H1 (cell line): ENCODE measurements around the gene USH2A. TPM values are rescaled to one million over a fixed set of nuclear protein-coding genes. Genes with fewer than 3 reads are reported as not detected.

Source experiments
- CTCF ChIA-PET: fragments of 300-600 bp; sonication (Branson Sonifier 250); formaldehyde crosslinking; loops from one replicate; lab custom pipeline; 2021; ENCODE audit not compliant: partially characterized antibody; lab: Charles Lee
- POLR2A ChIA-PET: fragments of 300-600 bp; sonication (Branson Sonifier 250); formaldehyde crosslinking; loops from one replicate; lab custom pipeline; 2021; ENCODE audit warnings: inconsistent platforms; ENCODE audit not compliant: partially characterized antibody; lab: Charles Lee
- DNase-seq, 2 experiments: peaks; one replicate each; pipeline versions ENCODE4 v3.0.0 to v3.0.0-alpha.2; 2010 to 2022; ENCODE audit warnings: low spot score in 2 of 2, low read depth in 1 of 2, mixed read lengths in 1 of 2
- FAIRE-seq: peaks from 2 replicates; lab custom pipeline; 2011; peaks lifted over from hg19 to GRCh38; lab: Jason Lieb, UNC
- H2AFZ ChIP-seq: 2 replicates; pipeline ENCODE4 v1.8.1; 2012; ENCODE audit warnings: low read length, inconsistent platforms
- H2AK5ac ChIP-seq: 2 replicates; pipeline ENCODE4 v1.6.1; 2013; ENCODE audit warnings: low read depth, low read length
- H2BK120ac ChIP-seq: replicated peaks from 2 replicates; pipeline ENCODE3; 2013; ENCODE audit warnings: low read depth, low read length, inconsistent platforms
- H2BK12ac ChIP-seq: 2 replicates; pipeline ENCODE4 v1.6.1; 2013; ENCODE audit warnings: low read depth, low read length
- H2BK15ac ChIP-seq: 2 replicates; pipeline ENCODE4 v1.6.1; 2013; ENCODE audit warnings: low read length
- H2BK20ac ChIP-seq: 2 replicates; pipeline ENCODE4 v1.6.1; 2013; ENCODE audit warnings: low read length
- H2BK5ac ChIP-seq: 2 replicates; pipeline ENCODE4 v1.6.1; 2013; ENCODE audit warnings: low read depth, low read length
- H3K14ac ChIP-seq: 2 replicates; pipeline ENCODE4 v1.6.1; 2013; ENCODE audit warnings: inconsistent platforms; ENCODE audit not compliant: insufficient read length
- H3K18ac ChIP-seq: 2 replicates; pipeline ENCODE4 v1.6.1; 2013; ENCODE audit warnings: low read length; ENCODE audit errors: extremely low read depth
- H3K23ac ChIP-seq: 2 replicates; pipeline ENCODE4 v1.6.1; 2013; ENCODE audit warnings: inconsistent platforms; ENCODE audit not compliant: insufficient read length
- H3K23me2 ChIP-seq: 2 replicates; pipeline ENCODE4 v1.6.1; 2013; ENCODE audit warnings: low read depth, low read length
- H3K27ac ChIP-seq: 2 replicates; pipeline ENCODE4 v1.6.1; 2011; ENCODE audit warnings: low read depth, low read length, inconsistent platforms
- H3K27me3 ChIP-seq, 4 experiments: replicated peaks in 1 of 4; 1 replicate in 1 of 4; 2 replicates in 3 of 4; pipeline versions ENCODE4 v1.6.1 to v1.8.1; 2011 to 2013; ENCODE audit warnings: low read length in 3 of 4, mild to moderate bottlenecking in 3 of 4, inconsistent platforms in 2 of 4, mixed read lengths in 2 of 4, moderate library complexity in 1 of 4; ENCODE audit not compliant: control insufficient read depth in 3 of 4, insufficient read depth in 3 of 4; ENCODE audit errors: extremely low read depth in 1 of 4
- H3K36me3 ChIP-seq, 4 experiments: 2 replicates each; pipeline versions ENCODE4 v1.6.1 to v1.8.1; 2011 to 2013; ENCODE audit warnings: mild to moderate bottlenecking in 4 of 4, low read length in 3 of 4, moderate library complexity in 2 of 4, control low read depth in 1 of 4, inconsistent platforms in 1 of 4; ENCODE audit not compliant: insufficient read depth in 4 of 4, control insufficient read depth in 2 of 4
- H3K4ac ChIP-seq: replicated peaks from 2 replicates; pipeline ENCODE3; 2013; ENCODE audit warnings: low read length, low read depth, mixed read lengths, inconsistent platforms; ENCODE audit not compliant: insufficient read length
- H3K4me1 ChIP-seq, 4 experiments: replicated peaks in 1 of 4; 1 replicate in 1 of 4; 2 replicates in 3 of 4; pipeline versions ENCODE4 v1.6.1 to v1.8.1; 2011 to 2013; ENCODE audit warnings: low read length in 3 of 4, inconsistent platforms in 2 of 4, mixed read lengths in 1 of 4; ENCODE audit not compliant: insufficient read depth in 4 of 4, control insufficient read depth in 3 of 4
- H3K4me2 ChIP-seq, 2 experiments: 2 replicates each; pipeline versions ENCODE4 v1.6.1 to v1.8.1; 2011 to 2013; ENCODE audit warnings: low read depth in 2 of 2, low read length in 2 of 2, control low read depth in 1 of 2, inconsistent platforms in 1 of 2, mild to moderate bottlenecking in 1 of 2; ENCODE audit not compliant: insufficient read depth in 1 of 2
- H3K4me3 ChIP-seq, 4 experiments: fragments of 200-600, 300-600 bp in 1 of 4; sonication (generic), shearing (Covaris generic), sonication (Bioruptor Twin) in 1 of 4; 2 replicates each; pipeline versions ENCODE4 v1.5.1 to v1.8.1; 2011 to 2016; ENCODE audit warnings: low read length in 4 of 4, low read depth in 3 of 4, control low read depth in 2 of 4, inconsistent platforms in 2 of 4, mild to moderate bottlenecking in 2 of 4, mixed read lengths in 1 of 4, moderate library complexity in 1 of 4; ENCODE audit not compliant: insufficient read depth in 2 of 4; ENCODE audit errors: extremely low read depth in 1 of 4
- H3K56ac ChIP-seq: replicated peaks from 2 replicates; pipeline ENCODE3; 2013; ENCODE audit warnings: low read depth, mild to moderate bottlenecking, mixed read lengths, low read length, inconsistent platforms; ENCODE audit not compliant: insufficient read length
- H3K79me1 ChIP-seq: 2 replicates; pipeline ENCODE4 v1.6.1; 2013; ENCODE audit warnings: low read depth, low read length, control low read depth
- H3K79me2 ChIP-seq, 2 experiments: 2 replicates each; pipeline versions ENCODE4 v1.6.1 to v1.8.1; 2012 to 2013; ENCODE audit warnings: low read length in 2 of 2, mild to moderate bottlenecking in 2 of 2, inconsistent platforms in 1 of 2; ENCODE audit not compliant: insufficient read depth in 2 of 2, control insufficient read depth in 1 of 2
- H3K9ac ChIP-seq, 4 experiments: replicated peaks in 1 of 4; 1 replicate in 1 of 4; 2 replicates in 3 of 4; pipeline versions ENCODE4 v1.6.1 to v1.8.1; 2011 to 2013; ENCODE audit warnings: low read depth in 3 of 4, low read length in 3 of 4, control low read depth in 2 of 4, mild to moderate bottlenecking in 2 of 4, moderate library complexity in 2 of 4, inconsistent platforms in 1 of 4; ENCODE audit errors: extremely low read depth in 1 of 4
- H3K9me3 ChIP-seq, 2 experiments: 2 replicates each; pipeline versions ENCODE4 v1.6.1 to v1.8.1; 2012 to 2013; ENCODE audit warnings: mild to moderate bottlenecking in 2 of 2, moderate library complexity in 2 of 2, control low read depth in 1 of 2, inconsistent platforms in 1 of 2, low read depth in 1 of 2, low read length in 1 of 2, mixed read lengths in 1 of 2; ENCODE audit not compliant: insufficient read depth in 2 of 2
- H4K20me1 ChIP-seq, 2 experiments: replicated peaks in 1 of 2; 2 replicates each; pipeline versions ENCODE3 to v1.8.1; 2011 to 2013; ENCODE audit warnings: inconsistent platforms in 2 of 2, low read length in 2 of 2, mild to moderate bottlenecking in 1 of 2; ENCODE audit not compliant: insufficient read depth in 2 of 2, control insufficient read depth in 1 of 2
- H4K5ac ChIP-seq: 2 replicates; pipeline ENCODE4 v1.6.1; 2013; ENCODE audit warnings: low read length, low read depth, mixed read lengths, inconsistent platforms; ENCODE audit not compliant: insufficient read length
- H4K8ac ChIP-seq: 2 replicates; pipeline ENCODE4 v1.8.0; 2013; ENCODE audit warnings: mild to moderate bottlenecking, moderate library complexity, low read length, inconsistent platforms; ENCODE audit not compliant: insufficient read depth; ENCODE audit errors: extremely low read depth
- H4K91ac ChIP-seq: replicated peaks from 2 replicates; pipeline ENCODE3; 2013; ENCODE audit warnings: low read length, mixed read lengths, inconsistent platforms; ENCODE audit not compliant: insufficient read length
- ASH2L ChIP-seq: fragments of 200-600, 300-600 bp; sonication (generic); IDR thresholded peaks from one replicate; pipeline ENCODE4 v1.7.1; 2017; ENCODE audit warnings: low read length
- CBX8 ChIP-seq: fragments of 300-800, 300-1000 bp; sonication (generic); IDR thresholded peaks from 2 replicates; pipeline ENCODE4 v1.7.1; 2016; ENCODE audit warnings: low read depth, low read length, borderline replicate concordance
- CHD1 ChIP-seq: IDR thresholded peaks from 2 replicates; pipeline ENCODE4 v1.6.1; 2012; ENCODE audit warnings: low read depth, low read length, improper control_type of control experiment
- FOSL1 ChIP-seq: IDR thresholded peaks from 2 replicates; pipeline ENCODE4 v1.6.1; 2011; ENCODE audit warnings: mild to moderate bottlenecking, low read depth, low read length, moderate library complexity; ENCODE audit not compliant: insufficient read depth
- HDAC6 ChIP-seq: IDR thresholded peaks from one replicate; pipeline ENCODE4 v1.7.1; 2012; ENCODE audit warnings: low read depth, mild to moderate bottlenecking, inconsistent platforms, low read length, moderate library complexity
- JUND ChIP-seq: IDR thresholded peaks from 2 replicates; pipeline ENCODE4 v1.6.1; 2011; ENCODE audit warnings: mild to moderate bottlenecking, improper control_type of control experiment, low read length
- NRF1 ChIP-seq: IDR thresholded peaks from 2 replicates; pipeline ENCODE4 v1.6.1; 2011; ENCODE audit warnings: mild to moderate bottlenecking, low read depth, low read length, improper control_type of control experiment
- POLR2AphosphoS5 ChIP-seq: IDR thresholded peaks from 2 replicates; pipeline ENCODE4 v1.6.1; 2011; ENCODE audit warnings: low read depth, low read length
- RAD21 ChIP-seq, 2 experiments: IDR thresholded peaks in 1 of 2; conservative IDR thresholded peaks in 1 of 2; 2 replicates each; pipeline ENCODE4 v1.6.1; 2011; ENCODE audit warnings: low read depth in 2 of 2, low read length in 2 of 2, improper control_type of control experiment in 1 of 2, inconsistent platforms in 1 of 2, mild to moderate bottlenecking in 1 of 2, moderate library complexity in 1 of 2
- RBBP5 ChIP-seq: IDR thresholded peaks from 2 replicates; pipeline ENCODE4 v1.7.1; 2012; ENCODE audit warnings: low read depth, mild to moderate bottlenecking, inconsistent platforms, low read length, moderate library complexity, borderline replicate concordance
- SAP30 ChIP-seq: fragments of 300-600 bp; sonication (generic); IDR thresholded peaks from 2 replicates; pipeline ENCODE4 v1.7.1; 2012; ENCODE audit warnings: low read length, moderate library complexity, mild to moderate bottlenecking, inconsistent platforms; ENCODE audit not compliant: insufficient read depth, insufficient replicate concordance
- SP1 ChIP-seq: IDR thresholded peaks from 2 replicates; pipeline ENCODE4 v1.6.1; 2011; ENCODE audit warnings: low read depth, low read length
- SP4 ChIP-seq: IDR thresholded peaks from 2 replicates; pipeline ENCODE4 v1.6.1; 2012; ENCODE audit warnings: low read length, inconsistent platforms
- TCF12 ChIP-seq: IDR thresholded peaks from 2 replicates; pipeline ENCODE4 v1.6.1; 2011; ENCODE audit warnings: low read depth, mild to moderate bottlenecking, low read length
- WGBS, 2 experiments: shearing (Covaris generic) in 1 of 2; methylation state at CpG; one replicate each; pipeline versions ENCODE4 v1.1.6 to v1.1.7; 2013 to 2015; ENCODE audit warnings: low lambda C conversion rate in 2 of 2, mixed read lengths in 2 of 2, inconsistent platforms in 1 of 2, low coverage in 1 of 2, missing lambda C conversion rate in 1 of 2; ENCODE audit not compliant: insufficient replicate concordance in 2 of 2, insufficient coverage in 1 of 2, insufficient read length in 1 of 2; ENCODE audit errors: extremely low coverage in 1 of 2, missing lambda C conversion rate in 1 of 2; 5-methylcytosine and 5-hydroxymethylcytosine counted together
- polyA plus RNA-seq, 7 experiments: library from polyadenylated mRNA; depleted of rRNA in 3 of 7; stranded (reverse) in 5 of 7; unstranded in 2 of 7; fragments of >200 nt in 5 of 7; fragments of 200-250 nt in 2 of 7; gene quantifications; 1 replicate in 5 of 7; 2 replicates in 1 of 7; 4 replicates in 1 of 7; pipeline versions ENCODE4 v1.2.1 to v1.2.3, GENCODE V29; 2011 to 2013; ENCODE audit warnings: missing spikeins in 2 of 7, mixed read lengths in 2 of 7
- total RNA-seq: library from RNA; stranded (reverse); fragmentation: NEBNext Ultra II Directional; extraction: Animal tissue kit (Norgen Biotek cat#: 25700); gene quantifications from 2 replicates; pipeline ENCODE4 v1.2.1, GENCODE V29; 2021
- TF ChIP-seq, protein P1 (sequence below): IDR thresholded peaks from 2 replicates; pipeline ENCODE4 v1.6.1; 2012; ENCODE audit warnings: inconsistent platforms

The USH2A gene
- total and polyA plus RNA-seq, 2 of the 8 experiments (the other 6 are each of a cell fraction or from before 2014, with no cell fraction given): 0.02 to 0.17 TPM

DNA sequence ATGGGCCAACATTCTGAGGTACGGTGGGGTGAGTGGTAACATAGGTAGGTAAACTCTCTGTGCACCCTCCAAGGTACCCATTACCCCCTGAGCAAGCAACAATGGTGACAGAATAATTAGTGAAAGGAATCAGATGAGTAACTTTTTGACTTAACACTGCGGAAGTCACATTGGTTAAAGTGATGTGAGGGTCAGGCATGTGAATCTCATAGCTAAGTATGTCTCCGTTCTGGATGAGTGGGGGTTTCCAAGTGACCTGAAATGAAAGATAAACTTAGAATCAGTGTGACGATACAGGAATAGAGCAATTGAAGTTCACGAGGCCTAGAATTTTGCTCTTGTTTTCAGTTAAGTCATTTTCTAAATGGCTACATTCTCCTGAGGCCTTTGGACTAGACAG, 544.4 kb downstream of the USH2A start:
- H3K79me1 ChIP-seq: no peaks in the 10 kb centered on the region
- H3K79me2 ChIP-seq: no peaks in the 10 kb centered on the region
- H2AK5ac ChIP-seq: no peak overlapping the region
- no peaks in the 10 kb centered on the region for H4K20me1 ChIP-seq
- H3K9ac ChIP-seq: no peak overlapping the region
- H4K5ac ChIP-seq: no peak overlapping the region
- no peak overlapping the region for H4K91ac ChIP-seq
- H4K8ac ChIP-seq: no peak overlapping the region
- H2BK120ac ChIP-seq: no peak overlapping the region
- H3K23ac ChIP-seq: no peak overlapping the region
- no peak overlapping the region for H2BK12ac ChIP-seq
- no peak overlapping the region for H3K27ac ChIP-seq
- no peak overlapping the region for H3K18ac ChIP-seq
- H3K27me3 ChIP-seq: no peaks in the 10 kb centered on the region
- no peaks in the 10 kb centered on the region for H3K36me3 ChIP-seq
- no peak overlapping the region for H3K14ac ChIP-seq
- no peaks in the 10 kb centered on the region for H3K23me2 ChIP-seq
- H2BK15ac ChIP-seq: no peak overlapping the region
- ChIA-PET CTCF (no interaction called here), POLR2A (no interaction called here)
- no peak overlapping the region for H3K4ac ChIP-seq
- H2AFZ ChIP-seq: no peak overlapping the region
- H3K56ac ChIP-seq: no peak overlapping the region
- WGBS, 2 experiments: 93% methylated on average over 5 of the region's 5 CpGs; no CpG with 5 or more reads in 1 of the 2 experiments
- H3K4me2 ChIP-seq: no peak overlapping the region
- FAIRE-seq (no peak), DNase-seq (no peak)
- H2BK20ac ChIP-seq: no peak overlapping the region
- H3K4me3 ChIP-seq: no peak overlapping the region
- H2BK5ac ChIP-seq: no peak overlapping the region
- H3K9me3 ChIP-seq: no peaks in the 10 kb centered on the region
- H3K4me1 ChIP-seq: no peaks in the 10 kb centered on the region
- TF ChIP-seq JUND: no peak
- TF ChIP-seq SP1: no peak
- no peak for TF ChIP-seq FOSL1
- TF ChIP-seq ASH2L: no peak
- no peak for TF ChIP-seq HDAC6
- no peak for TF ChIP-seq POLR2AphosphoS5
- TF ChIP-seq SP4: no peak
- TF ChIP-seq RAD21 (IDR thresholded peaks at IDR 0.05 in 1 of 2, conservative IDR thresholded peaks at IDR 0.05 in 1 of 2; ENCODE audit: low read depth in 2 of 2, low read length in 2 of 2): no peak
- no peak for TF ChIP-seq SAP30
- TF ChIP-seq TCF12: no peak
- TF ChIP-seq NRF1: no peak
- no peak for TF ChIP-seq CBX8
- TF ChIP-seq, protein P1, sequence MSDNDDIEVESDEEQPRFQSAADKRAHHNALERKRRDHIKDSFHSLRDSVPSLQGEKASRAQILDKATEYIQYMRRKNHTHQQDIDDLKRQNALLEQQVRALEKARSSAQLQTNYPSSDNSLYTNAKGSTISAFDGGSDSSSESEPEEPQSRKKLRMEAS: no peak
- no peak for TF ChIP-seq CHD1
- no peak for TF ChIP-seq RBBP5
